Caco-2 (cell line): ENCODE measurements around the gene SSB. TPM values are rescaled to one million over a fixed set of nuclear protein-coding genes. Genes with fewer than 3 reads are reported as not detected.
"Not testable (repeated sequence)": the region's sequence is repeated elsewhere in the genome, so short reads cannot be mapped to it uniquely, and the experiment has no call there.

Experiments used
- BruUV-seq: library from RNA; stranded (reverse); fragments of 400-500 nt; replicated peaks from 2 replicates; lab custom pipeline; 2021; lab: Mats Ljungman, UMichigan
- CTCF ChIA-PET: fragments of 300-600 bp; sonication (Branson Sonifier 250); formaldehyde crosslinking; loops from one replicate; lab custom pipeline; 2022; ENCODE audit warnings: antibody characterized with exemption; lab: Charles Lee
- POLR2A ChIA-PET: fragments of 300-600 bp; sonication (Branson Sonifier 250); formaldehyde crosslinking; loops from one replicate; lab custom pipeline; 2022; ENCODE audit warnings: antibody characterized with exemption; lab: Charles Lee
- DNase-seq, 2 experiments: peaks; one replicate each; pipeline versions ENCODE4 v3.0.0 to v3.0.0-alpha.2; 2020 to 2022
- H3K27me3 ChIP-seq: replicated peaks from 2 replicates; pipeline ENCODE4 v1.6.0; 2011; ENCODE audit warnings: low read length; ENCODE audit not compliant: control insufficient read depth, insufficient read depth
- H3K36me3 ChIP-seq: 2 replicates; pipeline ENCODE4 v1.5.1; 2011; ENCODE audit warnings: low read length; ENCODE audit not compliant: control insufficient read depth, insufficient read depth
- H3K4me1 ChIP-seq: fragments of 250-450 bp; sonication (Bioruptor Pico); 2 replicates; pipeline ENCODE4 v1.5.1; 2020; ENCODE audit warnings: mild to moderate bottlenecking
- H3K4me3 ChIP-seq: 2 replicates; pipeline ENCODE4 v1.5.1; 2011; ENCODE audit warnings: low read depth, mild to moderate bottlenecking, control low read depth, low read length
- H3K9me3 ChIP-seq: fragments of 250-450 bp; sonication (Bioruptor Pico); 2 replicates; pipeline ENCODE4 v1.5.1; 2020; ENCODE audit warnings: mild to moderate bottlenecking, moderate library complexity
- H3K27ac Mint-ChIP-seq: one replicate; pipeline ENCODE4 v1.8.0; 2022; ENCODE audit warnings: mixed read lengths; ENCODE audit not compliant: unreplicated experiment
- H3K27me3 Mint-ChIP-seq: one replicate; pipeline ENCODE4 v1.8.0; 2022; ENCODE audit warnings: mixed read lengths; ENCODE audit not compliant: insufficient read depth, unreplicated experiment
- H3K36me3 Mint-ChIP-seq: one replicate; pipeline ENCODE4 v1.8.0; 2022; ENCODE audit warnings: mild to moderate bottlenecking, mixed read lengths; ENCODE audit not compliant: insufficient read depth, unreplicated experiment
- H3K4me1 Mint-ChIP-seq: one replicate; pipeline ENCODE4 v1.8.0; 2022; ENCODE audit warnings: low read depth, mixed read lengths; ENCODE audit not compliant: unreplicated experiment
- H3K4me3 Mint-ChIP-seq: one replicate; pipeline ENCODE4 v1.8.0; 2022; ENCODE audit warnings: mild to moderate bottlenecking, moderate library complexity, mixed read lengths; ENCODE audit not compliant: unreplicated experiment
- H3K9me3 Mint-ChIP-seq: one replicate; pipeline ENCODE4 v1.8.0; 2022; ENCODE audit warnings: mixed read lengths; ENCODE audit not compliant: unreplicated experiment
- intact Hi-C: fragments of 100-400 bp; cut with micrococcal nuclease; formaldehyde crosslinking; loops from one replicate; pipeline ENCODE4 v1.10.0; 2022; ENCODE audit not compliant: unreplicated experiment
- total RNA-seq: library from RNA; stranded (reverse); gene quantifications from 2 replicates; pipeline ENCODE4 v1.2.3, GENCODE V29; 2022
- TF ChIP-seq, protein P1 (sequence below), 2 experiments: fragments of 200-600 bp in 1 of 2; IDR thresholded peaks; 1 replicate in 1 of 2; 2 replicates in 1 of 2; pipeline versions ENCODE4 v1.5.1 to v1.8.0; 2011 to 2022; ENCODE audit warnings: antibody characterized with exemption in 1 of 2, control low read depth in 1 of 2, inconsistent platforms in 1 of 2, low read depth in 1 of 2, low read length in 1 of 2, mild to moderate bottlenecking in 1 of 2, moderate library complexity in 1 of 2; ENCODE audit not compliant: insufficient read depth in 1 of 2, severe bottlenecking in 1 of 2, unreplicated experiment in 1 of 2

SSB gene
- total RNA-seq, 1 experiment from 2014 or later: 215 TPM

GRCh38 chr2:169838743-169839489 lies 40.2 kb downstream of the SSB start:
- TF ChIP-seq, protein P1, sequence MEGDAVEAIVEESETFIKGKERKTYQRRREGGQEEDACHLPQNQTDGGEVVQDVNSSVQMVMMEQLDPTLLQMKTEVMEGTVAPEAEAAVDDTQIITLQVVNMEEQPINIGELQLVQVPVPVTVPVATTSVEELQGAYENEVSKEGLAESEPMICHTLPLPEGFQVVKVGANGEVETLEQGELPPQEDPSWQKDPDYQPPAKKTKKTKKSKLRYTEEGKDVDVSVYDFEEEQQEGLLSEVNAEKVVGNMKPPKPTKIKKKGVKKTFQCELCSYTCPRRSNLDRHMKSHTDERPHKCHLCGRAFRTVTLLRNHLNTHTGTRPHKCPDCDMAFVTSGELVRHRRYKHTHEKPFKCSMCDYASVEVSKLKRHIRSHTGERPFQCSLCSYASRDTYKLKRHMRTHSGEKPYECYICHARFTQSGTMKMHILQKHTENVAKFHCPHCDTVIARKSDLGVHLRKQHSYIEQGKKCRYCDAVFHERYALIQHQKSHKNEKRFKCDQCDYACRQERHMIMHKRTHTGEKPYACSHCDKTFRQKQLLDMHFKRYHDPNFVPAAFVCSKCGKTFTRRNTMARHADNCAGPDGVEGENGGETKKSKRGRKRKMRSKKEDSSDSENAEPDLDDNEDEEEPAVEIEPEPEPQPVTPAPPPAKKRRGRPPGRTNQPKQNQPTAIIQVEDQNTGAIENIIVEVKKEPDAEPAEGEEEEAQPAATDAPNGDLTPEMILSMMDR (IDR thresholded peaks at IDR 0.05; ENCODE audit: insufficient read depth in 1 of 2, low read depth in 1 of 2, low read length in 1 of 2, severe bottlenecking in 1 of 2, unreplicated experiment in 1 of 2): no peak
- no peaks in the 10 kb centered on the region for H3K4me1 ChIP-seq
- H3K4me3 Mint-ChIP-seq: no peak overlapping the region
- H3K36me3 ChIP-seq: no peaks in the 10 kb centered on the region
- intact Hi-C loops: no loop called here
- H3K4me3 ChIP-seq: no peak overlapping the region
- H3K36me3 Mint-ChIP-seq: no peaks in the 10 kb centered on the region
- peaks cover 11% of the 10 kb centered on the region for H3K4me1 Mint-ChIP-seq
- ChIA-PET CTCF (no interaction called here), POLR2A (no interaction called here)
- no peaks in the 10 kb centered on the region for H3K9me3 ChIP-seq
- no peak for DNase-seq
- H3K27me3 ChIP-seq: no peaks in the 10 kb centered on the region
- no peak overlapping the region for H3K27ac Mint-ChIP-seq
- BruUV-seq: no TSS peak
- no peaks in the 10 kb centered on the region for H3K27me3 Mint-ChIP-seq
- H3K9me3 Mint-ChIP-seq: no peaks in the 10 kb centered on the region

- TF ChIP-seq, protein P1 (IDR thresholded peaks at IDR 0.05; ENCODE audit: insufficient read depth in 1 of 2, low read depth in 1 of 2, low read length in 1 of 2, severe bottlenecking in 1 of 2, unreplicated experiment in 1 of 2): no peak
- ChIA-PET CTCF (no interaction called here), POLR2A (no interaction called here)
- H3K27ac Mint-ChIP-seq: no peak overlapping the region
- Histone ChIP-seq H3K4me1 (no peaks in the 10 kb centered on the region), H3K9me3 (no peaks in the 10 kb centered on the region), H3K27me3 (no peaks in the 10 kb centered on the region), H3K36me3 (no peaks in the 10 kb centered on the region), H3K4me3 (no peak overlapping the region)
- intact Hi-C loops: no loop called here
- no peaks in the 10 kb centered on the region for H3K9me3 Mint-ChIP-seq
- DNase-seq: no peak
- no peaks in the 10 kb centered on the region for H3K36me3 Mint-ChIP-seq
- peaks cover 11% of the 10 kb centered on the region for H3K4me1 Mint-ChIP-seq
- no TSS peak for BruUV-seq
- no peaks in the 10 kb centered on the region for H3K27me3 Mint-ChIP-seq
- H3K4me3 Mint-ChIP-seq: no peak overlapping the region
Measured at GRCh38 chr2:169839954-169840746, 41.5 kb downstream of the SSB start.

- Histone ChIP-seq H3K27me3 (no peaks in the 10 kb centered on the region), H3K36me3 (no peaks in the 10 kb centered on the region), H3K9me3 (no peaks in the 10 kb centered on the region), H3K4me3 (no peak overlapping the region), H3K4me1 (no peaks in the 10 kb centered on the region)
- Mint-ChIP-seq H3K4me3 (no peak overlapping the region), H3K4me1 (peaks cover 11% of the 10 kb centered on the region), H3K27ac (no peak overlapping the region), H3K9me3 (no peaks in the 10 kb centered on the region), H3K36me3 (no peaks in the 10 kb centered on the region), H3K27me3 (no peaks in the 10 kb centered on the region)
- intact Hi-C loops: no loop called here
- CTCF ChIA-PET: no interaction called here
- no peak for DNase-seq
- POLR2A ChIA-PET: no interaction called here
- no TSS peak for BruUV-seq
- TF ChIP-seq, protein P1 (IDR thresholded peaks at IDR 0.05; ENCODE audit: insufficient read depth in 1 of 2, low read depth in 1 of 2, low read length in 1 of 2, severe bottlenecking in 1 of 2, unreplicated experiment in 1 of 2): no peak
Measured at GRCh38 chr2:169840747-169841142, 42.1 kb downstream of the SSB start.

DNA sequence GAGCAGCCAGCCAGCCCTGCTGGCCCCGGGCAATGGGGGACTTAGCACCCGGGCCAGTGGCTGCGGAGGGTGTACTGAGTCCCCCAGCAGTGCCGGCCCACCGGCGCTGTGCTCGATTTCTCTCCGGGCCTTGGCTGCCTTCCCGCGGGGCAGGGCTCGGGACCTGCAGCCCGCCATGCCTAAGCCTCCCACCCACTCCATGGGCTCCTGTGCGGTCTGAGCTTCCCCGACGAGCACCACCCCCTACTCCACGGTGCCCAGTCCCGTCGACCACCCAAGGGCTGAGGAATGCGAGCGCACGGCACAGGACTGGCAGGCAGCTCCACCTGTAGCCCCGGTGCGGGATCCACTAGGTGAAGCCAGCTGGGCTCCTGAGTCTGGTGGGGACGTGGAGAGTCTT lies 43.0 kb downstream of the SSB start:
- peaks cover 11% of the 10 kb centered on the region for H3K4me1 Mint-ChIP-seq
- DNase-seq, intact Hi-C loops, H3K27me3 Mint-ChIP-seq, H3K27me3 ChIP-seq, H3K4me3 Mint-ChIP-seq, H3K4me3 ChIP-seq, H3K27ac Mint-ChIP-seq, POLR2A ChIA-PET, H3K4me1 ChIP-seq, H3K9me3 ChIP-seq, H3K9me3 Mint-ChIP-seq, H3K36me3 Mint-ChIP-seq, CTCF ChIA-PET, BruUV-seq, H3K36me3 ChIP-seq: not testable (repeated sequence)
